IMR-90 (cell line): ENCODE data around the gene CD80.

Experiments used
- BHLHE40 ChIP-seq: fragments of 150-350 bp; IDR thresholded peaks from 2 replicates; pipeline ENCODE4 v1.6.1; 2016; ENCODE audit warnings: mild to moderate bottlenecking, low read depth, low read length
- CTCF ChIP-seq: conservative IDR thresholded peaks from 2 replicates; pipeline ENCODE4 v1.5.1; 2012; ENCODE audit warnings: mild to moderate bottlenecking, low read depth, low read length, improper control_type of control experiment
- FOS ChIP-seq: fragments of 150-350 bp; IDR thresholded peaks from 2 replicates; pipeline ENCODE4 v1.6.1; 2016; ENCODE audit warnings: low read depth, low read length
- POLR2A ChIP-seq: IDR thresholded peaks from 2 replicates; pipeline ENCODE4 v1.6.1; 2012; ENCODE audit warnings: mild to moderate bottlenecking, low read depth, low read length
- RAD21 ChIP-seq: IDR thresholded peaks from 2 replicates; pipeline ENCODE4 v1.6.1; 2012; ENCODE audit warnings: low read length, improper control_type of control experiment
- RCOR1 ChIP-seq: IDR thresholded peaks from 2 replicates; pipeline ENCODE4 v1.6.1; 2012; ENCODE audit warnings: mild to moderate bottlenecking, low read length, improper control_type of control experiment; ENCODE audit not compliant: insufficient replicate concordance
- RFX5 ChIP-seq: IDR thresholded peaks from 2 replicates; pipeline ENCODE4 v1.8.0; 2012; ENCODE audit warnings: low read depth, mild to moderate bottlenecking, low read length, moderate library complexity
- SMC3 ChIP-seq: fragments of 150-350 bp; IDR thresholded peaks from 2 replicates; pipeline ENCODE4 v1.6.1; 2016; ENCODE audit warnings: low read depth, mild to moderate bottlenecking, antibody characterized with exemption, low read length, moderate library complexity

GRCh38 chr3:119518026-119518425 is 41.4 kb downstream of the CD80 start:
- TF ChIP-seq CTCF = no peak
- no peak for TF ChIP-seq FOS
- no peak for TF ChIP-seq POLR2A
- TF ChIP-seq BHLHE40 = no peak
- no peak for TF ChIP-seq RCOR1
- TF ChIP-seq RAD21 = no peak
- TF ChIP-seq SMC3 = no peak
- TF ChIP-seq RFX5 = no peak
